Eye (tissue), 1 donor: Measurements from ENCODE around the gene RNF40.
"Not testable (repeated sequence)": the region's sequence is repeated elsewhere in the genome, so short reads cannot be mapped to it uniquely, and the experiment has no call there.

Experiments
- DNase-seq: peaks from one replicate; pipeline ENCODE4 v3.0.0-alpha.2; 2015

Gene RNF40

DNA sequence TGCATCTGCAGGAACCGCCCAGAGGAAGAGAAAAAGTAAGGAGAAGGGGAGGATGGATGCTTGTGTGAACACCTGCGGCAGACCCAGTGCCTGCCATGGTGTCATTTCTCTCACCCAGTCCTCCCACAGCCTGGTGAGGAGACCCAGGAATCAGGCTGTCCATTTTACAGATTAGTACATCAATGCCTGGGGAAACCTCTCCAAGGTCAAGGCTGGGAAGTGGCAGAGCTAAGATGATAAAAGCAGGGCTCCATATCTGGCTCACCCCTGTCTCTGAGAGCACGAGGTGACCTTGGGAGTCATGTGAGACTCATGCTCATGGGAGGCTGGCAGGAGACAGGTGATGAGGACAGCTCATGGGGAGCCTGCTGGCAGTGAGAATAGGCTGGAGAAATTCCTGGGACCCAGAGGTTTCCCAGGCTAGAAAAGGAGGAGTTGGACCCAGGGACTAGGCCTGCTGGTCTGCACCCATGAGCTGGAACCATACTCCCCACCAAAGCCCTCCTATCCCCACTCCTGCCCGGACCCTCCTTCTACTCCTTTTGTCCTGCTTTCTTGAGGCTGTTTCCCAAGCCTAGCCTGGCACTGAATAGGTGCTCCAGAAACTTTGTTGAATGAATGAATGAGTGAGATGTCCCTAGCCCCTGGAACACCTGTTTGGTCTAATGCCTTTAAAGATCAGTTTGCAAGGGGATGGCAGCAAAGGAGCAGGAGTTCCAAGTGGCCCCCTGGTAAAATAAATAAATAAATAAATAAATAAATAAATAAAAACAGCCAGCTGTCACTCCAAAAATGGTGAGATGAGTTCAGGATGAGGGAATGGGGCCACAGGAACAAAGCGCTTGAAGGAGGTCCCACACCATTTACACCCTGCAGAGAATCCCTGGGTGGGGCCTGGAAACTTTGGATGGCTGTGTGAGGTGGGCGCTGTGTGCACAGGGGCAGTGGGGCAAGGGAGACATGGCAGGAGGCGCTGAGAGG lies 23.3 kb downstream of the RNF40 start:
- DNase-seq: no peak

GRCh38 chr16:30786115-30786935 lies 24.2 kb downstream of the RNF40 start:
- DNase-seq: peak; percentile 65

- peak; percentile 97 for DNase-seq
Observed at GRCh38 chr16:30786936-30787612, 25.0 kb downstream of the RNF40 start, which contains the start of gene ZNF629. ZNF629 (minus strand) TSS chr16:30787205; CDS start chr16:30784482, 2,723 bp downstream.

GRCh38 chr16:30787613-30788378 lies 25.7 kb downstream of the RNF40 start:
- DNase-seq: no peak

DNA sequence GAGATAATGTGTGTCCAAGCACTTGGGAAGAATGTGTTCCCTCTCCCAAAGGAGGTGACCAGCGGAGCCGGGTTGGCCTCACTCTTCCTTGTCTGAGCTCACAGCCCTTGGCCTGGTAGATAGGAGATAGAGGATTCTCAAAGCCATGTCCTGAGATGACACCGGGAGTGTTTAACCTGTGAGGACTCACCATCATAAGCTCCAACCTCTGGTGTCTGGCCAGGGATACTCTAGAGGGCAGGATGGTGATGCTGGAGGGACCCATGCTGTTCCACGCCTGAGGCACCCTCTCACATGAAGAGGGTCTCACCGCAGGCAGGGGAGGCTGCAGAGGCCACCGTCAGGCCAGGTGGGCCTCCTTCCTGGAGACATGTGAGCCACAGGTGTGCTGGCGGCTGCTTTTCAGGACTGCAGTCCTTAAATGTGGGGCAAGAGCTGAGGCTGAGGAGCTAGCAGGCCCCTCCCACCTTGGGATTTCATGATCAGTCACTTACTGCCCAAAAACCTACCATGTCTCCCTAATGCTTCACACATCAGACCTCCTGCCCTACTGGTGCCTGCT lies 31.5 kb downstream of the RNF40 start:
- no peak for DNase-seq

DNA sequence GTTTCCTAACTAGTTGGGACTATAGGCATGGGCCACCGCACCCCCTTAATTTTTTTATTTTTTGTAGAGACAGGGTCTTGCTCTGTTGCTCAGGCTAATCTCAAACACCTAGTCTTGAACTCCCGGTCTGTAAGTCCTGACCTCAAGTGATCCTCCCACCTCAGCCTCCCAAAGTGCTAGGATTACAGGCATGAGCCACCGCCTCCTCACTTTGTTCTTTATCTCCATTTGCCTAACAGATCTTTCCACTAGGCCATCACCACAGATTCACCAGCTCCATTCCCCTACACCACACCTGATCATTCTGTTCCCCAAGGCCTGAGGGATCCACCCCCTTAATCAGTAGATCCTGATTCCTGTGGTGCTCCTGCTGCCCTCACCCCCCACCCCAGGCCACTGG lies 32.5 kb downstream of the RNF40 start:
- DNase-seq: no peak

- no peak for DNase-seq
Observed at GRCh38 chr16:30797670-30798309, 35.7 kb downstream of the RNF40 start.

- DNase-seq: no peak
Observed at GRCh38 chr16:30802936-30803335, 40.8 kb downstream of the RNF40 start.

DNA sequence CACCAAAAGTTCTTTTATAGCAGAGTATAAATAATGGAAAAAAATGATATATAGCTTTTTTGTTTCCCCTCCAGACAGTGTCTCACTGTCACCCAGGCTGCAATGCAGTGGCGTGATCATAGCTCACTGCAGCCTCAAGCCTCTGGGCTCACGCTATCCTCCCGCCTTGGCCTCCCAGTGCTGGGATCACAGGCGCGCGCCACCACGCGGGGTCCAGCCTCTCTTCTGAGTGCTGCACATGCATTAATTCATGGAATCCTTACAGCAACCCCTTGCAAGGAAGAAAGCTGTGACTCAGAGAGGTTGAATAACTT lies 42.9 kb downstream of the RNF40 start:
- DNase-seq: no peak

GRCh38 chr16:30805370-30806169 lies 43.4 kb downstream of the RNF40 start:
- DNase-seq: peak; percentile 93

DNA sequence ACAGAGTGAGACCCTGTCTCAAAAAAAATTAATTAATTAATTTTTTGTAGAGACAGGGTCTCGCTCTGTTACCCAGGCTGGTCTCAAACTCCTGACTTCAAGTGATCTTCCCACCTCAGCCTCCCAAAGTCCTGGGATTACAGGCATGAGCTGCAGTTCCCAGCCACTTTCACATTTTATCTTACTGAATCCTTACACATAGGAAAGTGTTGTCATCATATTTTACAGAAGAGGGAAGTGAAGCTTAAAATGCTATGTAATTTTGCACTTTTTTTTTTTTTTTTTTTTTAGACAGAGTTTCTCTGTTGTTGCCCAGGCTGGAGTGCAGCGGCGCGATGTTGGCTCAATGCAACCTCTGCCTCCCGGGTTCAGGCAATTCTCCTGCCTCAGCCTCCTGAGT lies 46.0 kb downstream of the RNF40 start:
- DNase-seq: no peak

DNA sequence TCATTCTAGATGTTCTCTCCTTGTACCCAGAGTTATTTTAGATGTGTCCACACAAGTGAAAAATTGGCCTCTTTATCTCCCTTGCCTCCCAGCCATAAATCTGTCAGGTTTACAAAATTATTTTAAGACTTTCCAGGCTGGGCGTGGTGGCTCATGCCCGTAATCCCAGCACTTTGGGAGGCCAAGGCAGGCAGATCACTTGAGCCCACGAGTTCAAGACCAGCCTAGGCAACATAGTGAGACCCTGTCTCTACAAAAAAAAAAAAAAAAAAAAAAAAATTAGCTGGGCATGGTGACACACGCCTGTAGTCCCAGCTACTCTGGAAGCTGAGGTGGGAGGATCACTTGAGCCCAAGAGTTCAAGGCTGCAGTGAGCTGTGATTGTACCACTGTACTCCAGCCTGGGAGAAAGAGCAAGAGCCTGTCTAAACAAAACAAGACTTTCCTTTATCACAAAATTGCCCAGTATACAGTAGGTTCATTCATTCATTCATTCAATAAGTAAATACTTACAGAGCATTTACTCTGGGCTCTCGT lies 46.8 kb downstream of the RNF40 start:
- DNase-seq: not testable (repeated sequence)

GRCh38 chr16:30809675-30810074 lies 47.6 kb downstream of the RNF40 start:
- not testable (repeated sequence) for DNase-seq

- no peak for DNase-seq
Observed at GRCh38 chr16:30813821-30814189, 51.7 kb downstream of the RNF40 start.

- no peak for DNase-seq
Observed at GRCh38 chr16:30816769-30817168, 54.6 kb downstream of the RNF40 start.

DNA sequence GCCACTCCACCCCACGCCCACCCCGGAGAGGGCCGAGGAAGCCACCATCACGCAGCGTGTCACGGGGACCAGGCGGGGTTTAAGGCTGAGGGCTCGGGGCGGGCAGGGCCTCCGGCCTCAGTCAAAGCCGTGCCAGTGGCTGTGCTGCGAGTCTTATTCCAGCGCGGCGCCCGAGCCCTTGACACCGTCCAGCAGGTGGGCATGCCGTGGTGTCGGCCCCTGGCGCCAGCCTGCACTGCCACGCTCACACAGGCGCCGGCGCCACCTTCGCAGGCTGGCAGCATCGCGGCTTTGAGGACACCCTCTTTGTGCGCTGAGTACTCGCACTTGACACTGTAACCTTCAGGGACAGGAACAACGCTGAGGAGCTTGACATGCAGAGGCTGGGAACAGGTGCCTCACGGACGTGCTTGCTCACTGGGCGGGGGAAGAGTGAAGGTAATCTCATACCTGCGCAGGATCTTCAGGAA lies 58.9 kb downstream of the RNF40 start:
- no peak for DNase-seq

GRCh38 chr16:30821441-30821840 lies 59.3 kb downstream of the RNF40 start:
- not testable (repeated sequence) for DNase-seq

- no peak for DNase-seq
Observed at GRCh38 chr16:30821891-30822290, 59.8 kb downstream of the RNF40 start.
